Fibroblast of skin of right quadriceps (primary cell): ENCODE results near the gene ZBTB16.

Source experiments
- DNase-seq: peaks from one replicate; pipeline ENCODE4 v3.0.0-alpha.2; 2013

ZBTB16 gene

GRCh38 chr11:114134870-114135269 is 75.4 kb downstream of the ZBTB16 start:
- DNase-seq: peak; percentile 96

- DNase-seq: peak; percentile 80
Measured at GRCh38 chr11:114135737-114136151, 76.2 kb downstream of the ZBTB16 start.

- no peak for DNase-seq
Measured at GRCh38 chr11:114136686-114137640, 77.5 kb downstream of the ZBTB16 start.

- DNase-seq: no peak
Measured at GRCh38 chr11:114137838-114138237, 78.3 kb downstream of the ZBTB16 start.

GRCh38 chr11:114138411-114138810 is 78.9 kb downstream of the ZBTB16 start:
- DNase-seq: no peak

- DNase-seq: no peak
Measured at GRCh38 chr11:114140826-114141225, 81.3 kb downstream of the ZBTB16 start.

- no peak for DNase-seq
Measured at GRCh38 chr11:114141863-114142580, 82.5 kb downstream of the ZBTB16 start.

GRCh38 chr11:114142707-114143106 is 83.2 kb downstream of the ZBTB16 start:
- DNase-seq: no peak

GRCh38 chr11:114145166-114145775 is 85.8 kb downstream of the ZBTB16 start:
- DNase-seq: peak; percentile 39

GRCh38 chr11:114147375-114148012 is 88.0 kb downstream of the ZBTB16 start:
- peak; percentile 45 for DNase-seq

- DNase-seq: no peak
Measured at GRCh38 chr11:114148013-114148382, 88.5 kb downstream of the ZBTB16 start.

- DNase-seq: no peak
Measured at GRCh38 chr11:114149689-114150407, 90.3 kb downstream of the ZBTB16 start.

GRCh38 chr11:114150671-114151070 is 91.2 kb downstream of the ZBTB16 start:
- DNase-seq: no peak

GRCh38 chr11:114151631-114152030 is 92.1 kb downstream of the ZBTB16 start:
- DNase-seq: no peak

- no peak for DNase-seq
Measured at GRCh38 chr11:114152162-114152561, 92.7 kb downstream of the ZBTB16 start.

- DNase-seq: no peak
Measured at GRCh38 chr11:114152785-114153184, 93.3 kb downstream of the ZBTB16 start.

GRCh38 chr11:114153224-114153623 is 93.7 kb downstream of the ZBTB16 start:
- DNase-seq: no peak

GRCh38 chr11:114154271-114155047 is 94.9 kb downstream of the ZBTB16 start:
- no peak for DNase-seq

- no peak for DNase-seq
Measured at GRCh38 chr11:114155116-114155515, 95.6 kb downstream of the ZBTB16 start.

- DNase-seq: no peak
Measured at GRCh38 chr11:114156131-114156581, 96.6 kb downstream of the ZBTB16 start.

GRCh38 chr11:114156782-114157181 is 97.3 kb downstream of the ZBTB16 start:
- no peak for DNase-seq
